Psoas muscle (tissue), 8 donors: ENCODE measurements around the gene TP53BP1. TPM values are rescaled to one million over a fixed set of nuclear protein-coding genes. Genes with fewer than 3 reads are reported as not detected.

Source experiments
- ATAC-seq, 4 donors: fragments of 200-7000 bp; cut with Tn5 transposase; one replicate each; pipeline ENCODE4 v1.9.1; 2020; ENCODE audit warnings: moderate library complexity in 3 of 4, mild to moderate bottlenecking in 2 of 4
- DNase-seq, 2 donors: peaks; one replicate each; pipeline ENCODE4 v3.0.0-alpha.2; 2020
- H3K27ac ChIP-seq: fragments of 200-600 bp; one replicate; pipeline ENCODE4 v1.8.0; 2022
- H3K27me3 ChIP-seq, 3 donors: fragments of 200-600 bp in 1 of 3; one replicate each; pipeline versions ENCODE4 v1.6.1 to v1.8.0; 2013 to 2022; ENCODE audit warnings: low read length in 2 of 3, mild to moderate bottlenecking in 2 of 3, moderate library complexity in 1 of 3; ENCODE audit not compliant: insufficient read depth in 3 of 3
- H3K36me3 ChIP-seq, 2 donors: fragments of 200-600 bp in 1 of 2; one replicate each; pipeline versions ENCODE4 v1.6.1 to v1.8.0; 2013 to 2022; ENCODE audit warnings: low read depth in 1 of 2, mild to moderate bottlenecking in 1 of 2, moderate library complexity in 1 of 2; ENCODE audit not compliant: insufficient read depth in 1 of 2
- H3K4me1 ChIP-seq: fragments of 200-600 bp; one replicate; pipeline ENCODE4 v1.8.0; 2022
- H3K4me3 ChIP-seq: fragments of 200-600 bp; one replicate; pipeline ENCODE4 v1.8.0; 2022; ENCODE audit warnings: mild to moderate bottlenecking
- H3K9me3 ChIP-seq: fragments of 200-600 bp; one replicate; pipeline ENCODE4 v1.8.0; 2022
- CTCF ChIP-seq: fragments of 200-600 bp; IDR thresholded peaks from one replicate; pipeline ENCODE4 v1.8.0; 2022; ENCODE audit warnings: antibody characterized with exemption
- WGBS, 3 donors: extraction: QIAGEN DNeasy Blood & Tissue Kit; methylation state at CpG; one replicate each; pipeline versions ENCODE4 v1.1.6 to v1.1.7; 2013; 5-methylcytosine and 5-hydroxymethylcytosine counted together
- intact Hi-C, 2 donors: fragments of 100-400 bp; cut with DNase I; formaldehyde crosslinking; loops; one replicate each; pipeline versions ENCODE4 v1.11.0 to v1.14.2; 2022
- polyA plus RNA-seq, 3 donors: library from polyadenylated mRNA; stranded (reverse); fragments of 200-250 nt; gene quantifications; one replicate each; pipeline ENCODE4 v1.2.3, GENCODE V29; 2013
- total RNA-seq, 4 donors: library from RNA; stranded (reverse); fragmentation: NEBNext Ultra II Directional in 2 of 4; extraction: Animal tissue kit (Norgen Biotek cat#: 25700) in 2 of 4; gene quantifications; one replicate each; pipeline versions ENCODE4 v1.2.1 to v1.2.4, GENCODE V29; 2021 to 2023
- donor health status: healthy with polysubstance abuse.
- donor health status: DM: no; HTN: no; CAD: no; lungs with moderate emphysema.
- donor health status: Bipolar disorder and iron deficiency.
- donor health status: healthy.
- donor health status: DM: yes; HTN: yes; CAD: no.
- donor health status: DM: no; HTN: no; CAD: no.
- donor health status: DM: no; HTN: no; CAD: no.
- donor health status: DM: yes; HTN: yes; CAD: no.

Gene TP53BP1
- total and polyA plus RNA-seq, 7 donors, result 7.4 to 31.3 (median 13.9) TPM

- Histone ChIP-seq H3K9me3 (no peaks in the 10 kb centered on the region), H3K36me3 (peaks cover 8 to 60% of the 10 kb centered on the region in 2 donors), H3K4me1 (no peaks in the 10 kb centered on the region), H3K27me3 (no peaks in the 10 kb centered on the region), H3K4me3 (no peak overlapping the region), H3K27ac (no peak overlapping the region)
- no peak for ATAC-seq
- WGBS, 3 donors, result 94 to 97% (median 95%) methylated on average over 8 of the region's 8 CpGs
- DNase-seq, result no peak
- intact Hi-C loops, result no loop called here
- no peak for TF ChIP-seq CTCF
Measured at GRCh38 chr15:43390723-43391122, 102.2 kb downstream of the TP53BP1 start.

- ATAC-seq (peak in 3 of 4 donors; percentile 27 to 60 (median 47)), DNase-seq (no peak)
- WGBS, 3 donors, result 36 to 65% (median 42%) methylated on average over 2 of the region's 2 CpGs
- no peaks in the 10 kb centered on the region for H3K9me3 ChIP-seq
- H3K36me3 ChIP-seq, result peaks cover 12 to 97% of the 10 kb centered on the region in 2 donors
- no peaks in the 10 kb centered on the region for H3K27me3 ChIP-seq
- no peaks in the 10 kb centered on the region for H3K4me1 ChIP-seq
- H3K27ac ChIP-seq, result peak overlapping the region; percentile 61
- no peak overlapping the region for H3K4me3 ChIP-seq
- no peak for TF ChIP-seq CTCF
- intact Hi-C loops, result no loop called here
Measured at GRCh38 chr15:43383070-43383469, 109.9 kb downstream of the TP53BP1 start.

- H3K36me3 ChIP-seq, result peaks cover 12 to 97% of the 10 kb centered on the region in 2 donors
- no peak overlapping the region for H3K4me3 ChIP-seq
Measured at GRCh38 chr15:43382310-43382709, 110.6 kb downstream of the TP53BP1 start.

GRCh38 chr15:43378601-43379000 lies 114.4 kb downstream of the TP53BP1 start:
- no peak for DNase-seq
- Histone ChIP-seq H3K27ac (no peak overlapping the region), H3K4me1 (no peaks in the 10 kb centered on the region), H3K9me3 (no peaks in the 10 kb centered on the region), H3K36me3 (peaks cover 4 to 72% of the 10 kb centered on the region in 2 donors), H3K27me3 (no peaks in the 10 kb centered on the region), H3K4me3 (no peak overlapping the region)
- no peak for TF ChIP-seq CTCF
- intact Hi-C loops, result no loop called here
- ATAC-seq, result no peak

More at GRCh38 chr15:43382310-43382709, 110.6 kb downstream of the TP53BP1 start:
- ATAC-seq (peak; percentile 54 to 75 (median 66)), DNase-seq (no peak)
- no peaks in the 10 kb centered on the region for H3K27me3 ChIP-seq
- H3K4me1 ChIP-seq, result no peaks in the 10 kb centered on the region
- TF ChIP-seq CTCF, result no peak
- no peaks in the 10 kb centered on the region for H3K9me3 ChIP-seq
- H3K27ac ChIP-seq, result peak overlapping the region; percentile 61
- intact Hi-C loops, result no loop called here
- WGBS, 3 donors, result 38 to 57% (median 40%) methylated on average over 4 of the region's 4 CpGs

- peak; percentile 49 for TF ChIP-seq CTCF
- WGBS, 3 donors, result 80 to 82% (median 81%) methylated on average over 13 of the region's 13 CpGs
- ATAC-seq, result peak in 1 of 4 donors; percentile 38
Measured at GRCh38 chr15:43376017-43376705, 116.8 kb downstream of the TP53BP1 start.

More at GRCh38 chr15:43376017-43376705, 116.8 kb downstream of the TP53BP1 start:
- no peak overlapping the region for H3K27ac ChIP-seq
- no peak for DNase-seq
- H3K27me3 ChIP-seq, result no peaks in the 10 kb centered on the region
- peaks cover 0 to 57% of the 10 kb centered on the region in 2 donors for H3K36me3 ChIP-seq
- H3K4me3 ChIP-seq, result no peak overlapping the region
- no peaks in the 10 kb centered on the region for H3K9me3 ChIP-seq
- H3K4me1 ChIP-seq, result peaks cover 14% of the 10 kb centered on the region
- intact Hi-C loops, result no loop called here
